CD14-positive monocyte (primary cell): Measurements from ENCODE around the gene RPL6. TPM values are rescaled to one million over a fixed set of nuclear protein-coding genes. Genes with fewer than 3 reads are reported as not detected.
A peak's percentile ranks its signal among the peaks of the same experiment; 100 is the strongest.

Experiments
- DNase-seq, 3 donors: peaks; one replicate each; pipeline ENCODE4 v3.0.0-alpha.2; 2011 to 2022
- H2AFZ ChIP-seq: 2 replicates; pipeline ENCODE4 v1.6.0; 2012; ENCODE audit warnings: mild to moderate bottlenecking, low read depth, low read length, inconsistent platforms; ENCODE audit not compliant: insufficient read depth, poor library complexity, severe bottlenecking
- H3K27ac ChIP-seq, 2 donors: 1 replicate in 1 of 2; 2 replicates in 1 of 2; pipeline ENCODE4 v1.5.1; 2012 to 2013; ENCODE audit warnings: low read length in 2 of 2, control low read depth in 1 of 2, inconsistent platforms in 1 of 2, low read depth in 1 of 2, mild to moderate bottlenecking in 1 of 2
- H3K27me3 ChIP-seq, 2 donors: one replicate each; pipeline versions ENCODE4 v1.6.0 to v1.6.1; 2011 to 2013; ENCODE audit warnings: low read length in 2 of 2; ENCODE audit not compliant: control insufficient read depth in 2 of 2, insufficient read depth in 2 of 2
- H3K36me3 ChIP-seq, 2 donors: replicated peaks in 1 of 2; 1 replicate in 1 of 2; 2 replicates in 1 of 2; pipeline versions ENCODE4 v1.5.1 to v1.6.1; 2012 to 2013; ENCODE audit warnings: low read length in 2 of 2, control low read depth in 1 of 2, inconsistent platforms in 1 of 2, mild to moderate bottlenecking in 1 of 2; ENCODE audit not compliant: insufficient read depth in 2 of 2, control insufficient read depth in 1 of 2
- H3K4me1 ChIP-seq, 2 donors: 1 replicate in 1 of 2; 2 replicates in 1 of 2; pipeline versions ENCODE4 v1.5.1 to v1.6.1; 2012 to 2013; ENCODE audit warnings: low read length in 2 of 2, control low read depth in 1 of 2, inconsistent platforms in 1 of 2, mild to moderate bottlenecking in 1 of 2, moderate library complexity in 1 of 2; ENCODE audit not compliant: insufficient read depth in 2 of 2, control insufficient read depth in 1 of 2
- H3K4me2 ChIP-seq: replicated peaks from 2 replicates; pipeline ENCODE3; 2012; ENCODE audit warnings: low read length, moderate library complexity, mild to moderate bottlenecking; ENCODE audit not compliant: poor library complexity, severe bottlenecking; ENCODE audit errors: extremely low read depth
- H3K4me3 ChIP-seq, 3 experiments: fragments of 200-600 bp in 1 of 3; sonication (generic) in 1 of 3; replicated peaks in 1 of 3; 1 replicate in 2 of 3; 2 replicates in 1 of 3; pipeline ENCODE4 v1.5.1; 2011 to 2013; ENCODE audit warnings: low read length in 3 of 3, mild to moderate bottlenecking in 3 of 3, control low read depth in 2 of 3, low read depth in 2 of 3, inconsistent platforms in 1 of 3, moderate library complexity in 1 of 3
- H3K79me2 ChIP-seq: 2 replicates; pipeline ENCODE4 v1.6.0; 2012; ENCODE audit warnings: mild to moderate bottlenecking, control low read depth, inconsistent platforms, low read length, moderate library complexity; ENCODE audit not compliant: insufficient read depth
- H3K9ac ChIP-seq: 2 replicates; pipeline ENCODE4 v1.6.0; 2017; ENCODE audit warnings: low read length, mild to moderate bottlenecking; ENCODE audit not compliant: insufficient read depth, poor library complexity, severe bottlenecking
- H3K9me3 ChIP-seq, 2 donors: replicated peaks in 1 of 2; 1 replicate in 1 of 2; 2 replicates in 1 of 2; pipeline versions ENCODE4 v1.5.1 to v1.6.1; 2012 to 2013; ENCODE audit warnings: low read length in 2 of 2, control low read depth in 1 of 2; ENCODE audit not compliant: control insufficient read depth in 1 of 2, insufficient read depth in 1 of 2
- H4K20me1 ChIP-seq: 2 replicates; pipeline ENCODE4 v1.6.0; 2012; ENCODE audit warnings: mild to moderate bottlenecking, low read length, control low read depth, moderate library complexity; ENCODE audit not compliant: insufficient read depth
- H3K27ac Mint-ChIP-seq, 7 donors: one replicate each; pipeline ENCODE4 v1.8.0; 2020; ENCODE audit warnings: mild to moderate bottlenecking in 7 of 7, mixed read lengths in 7 of 7, moderate library complexity in 6 of 7, inconsistent platforms in 2 of 7
- H3K27me3 Mint-ChIP-seq, 3 donors: one replicate each; pipeline ENCODE4 v1.8.0; 2021 to 2022; ENCODE audit warnings: low read depth in 3 of 3, mild to moderate bottlenecking in 3 of 3, mixed read lengths in 3 of 3, moderate library complexity in 3 of 3, inconsistent platforms in 1 of 3
- H3K36me3 Mint-ChIP-seq, 2 donors: one replicate each; pipeline ENCODE4 v1.8.0; 2020; ENCODE audit warnings: mixed read lengths in 2 of 2, inconsistent platforms in 1 of 2, mild to moderate bottlenecking in 1 of 2
- H3K4me1 Mint-ChIP-seq: one replicate; pipeline ENCODE4 v1.8.0; 2020; ENCODE audit warnings: mild to moderate bottlenecking, mixed read lengths
- H3K4me3 Mint-ChIP-seq, 2 donors: one replicate each; pipeline ENCODE4 v1.8.0; 2020; ENCODE audit warnings: mild to moderate bottlenecking in 2 of 2, mixed read lengths in 2 of 2, moderate library complexity in 1 of 2
- H3K9me3 Mint-ChIP-seq, 7 donors: one replicate each; pipeline ENCODE4 v1.8.0; 2020 to 2022; ENCODE audit warnings: mixed read lengths in 7 of 7, mild to moderate bottlenecking in 6 of 7, moderate library complexity in 6 of 7, inconsistent platforms in 2 of 7
- WGBS: methylation state at CpG from one replicate; pipeline ENCODE4 v1.1.5; 2013; ENCODE audit warnings: missing lambda C conversion rate; ENCODE audit not compliant: insufficient coverage; 5-methylcytosine and 5-hydroxymethylcytosine counted together
- intact Hi-C, 2 donors: fragments of 100-400 bp; cut with micrococcal nuclease; formaldehyde crosslinking; loops; one replicate each; pipeline versions ENCODE4 v1.15.0 to v1.15.1; 2023
- polyA plus RNA-seq, 3 donors: library from polyadenylated mRNA; depleted of rRNA in 1 of 3; unstranded in 2 of 3; stranded (reverse) in 1 of 3; fragments of 300-500 nt in 2 of 3; fragments of >200 nt in 1 of 3; fragmentation: Illumina TruSeq in 2 of 3; gene quantifications; 1 replicate in 2 of 3; 2 replicates in 1 of 3; pipeline ENCODE4 v1.2.3, GENCODE V29; 2012 to 2021
- TF ChIP-seq, protein P1 (sequence below): fragments of 200-600 bp; IDR thresholded peaks from one replicate; pipeline ENCODE4 v1.8.0; 2022; ENCODE audit warnings: antibody characterized with exemption, mild to moderate bottlenecking

The RPL6 gene
- polyA plus RNA-seq, 3 donors, result 201 to 1,124 (median 259) TPM

DNA sequence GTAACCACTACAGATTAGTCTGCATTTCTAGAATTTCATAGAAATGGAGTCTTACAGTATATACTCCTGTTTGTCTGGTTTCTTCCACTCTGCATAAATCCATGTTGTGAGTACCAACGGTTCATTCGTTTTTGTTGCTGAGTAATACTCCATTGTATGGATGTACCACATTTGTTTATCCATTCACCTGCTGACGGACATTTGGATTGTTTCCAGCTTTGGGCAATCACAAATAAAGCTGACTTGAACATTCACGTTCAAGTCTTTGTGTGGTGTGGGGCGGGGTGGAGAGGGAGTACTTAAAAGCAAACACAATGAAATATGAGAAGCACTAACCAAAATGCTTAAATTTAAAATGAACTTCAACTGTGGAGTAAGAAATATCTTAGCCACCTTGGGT, 34.3 kb downstream of the RPL6 start:
- Histone ChIP-seq H3K9me3 (no peaks in the 10 kb centered on the region), H3K27ac (no peak overlapping the region), H3K27me3 (no peaks in the 10 kb centered on the region), H3K9ac (no peak overlapping the region), H4K20me1 (peaks cover 74% of the 10 kb centered on the region), H3K4me1 (peaks cover 0 to under 1% of the 10 kb centered on the region in 2 donors), H3K4me2 (no peak overlapping the region), H3K4me3 (no peak overlapping the region), H3K36me3 (peaks cover 0 to 11% of the 10 kb centered on the region in 2 donors), H2AFZ (no peak overlapping the region), H3K79me2 (peaks cover 97% of the 10 kb centered on the region)
- Mint-ChIP-seq H3K4me1 (peaks cover 8% of the 10 kb centered on the region), H3K4me3 (no peak overlapping the region), H3K36me3 (peaks cover 0 to 2% of the 10 kb centered on the region in 2 donors), H3K27ac (no peak overlapping the region), H3K9me3 (peaks cover 0 to 2% (median 0%) of the 10 kb centered on the region in 7 donors), H3K27me3 (peaks cover 0 to 3% (median 2%) of the 10 kb centered on the region in 3 donors)
- WGBS, result no CpG with 5 or more reads among the region's 5 CpGs
- TF ChIP-seq, protein P1, sequence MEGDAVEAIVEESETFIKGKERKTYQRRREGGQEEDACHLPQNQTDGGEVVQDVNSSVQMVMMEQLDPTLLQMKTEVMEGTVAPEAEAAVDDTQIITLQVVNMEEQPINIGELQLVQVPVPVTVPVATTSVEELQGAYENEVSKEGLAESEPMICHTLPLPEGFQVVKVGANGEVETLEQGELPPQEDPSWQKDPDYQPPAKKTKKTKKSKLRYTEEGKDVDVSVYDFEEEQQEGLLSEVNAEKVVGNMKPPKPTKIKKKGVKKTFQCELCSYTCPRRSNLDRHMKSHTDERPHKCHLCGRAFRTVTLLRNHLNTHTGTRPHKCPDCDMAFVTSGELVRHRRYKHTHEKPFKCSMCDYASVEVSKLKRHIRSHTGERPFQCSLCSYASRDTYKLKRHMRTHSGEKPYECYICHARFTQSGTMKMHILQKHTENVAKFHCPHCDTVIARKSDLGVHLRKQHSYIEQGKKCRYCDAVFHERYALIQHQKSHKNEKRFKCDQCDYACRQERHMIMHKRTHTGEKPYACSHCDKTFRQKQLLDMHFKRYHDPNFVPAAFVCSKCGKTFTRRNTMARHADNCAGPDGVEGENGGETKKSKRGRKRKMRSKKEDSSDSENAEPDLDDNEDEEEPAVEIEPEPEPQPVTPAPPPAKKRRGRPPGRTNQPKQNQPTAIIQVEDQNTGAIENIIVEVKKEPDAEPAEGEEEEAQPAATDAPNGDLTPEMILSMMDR, result no peak
- intact Hi-C loops, result no loop called here
- DNase-seq, result no peak

DNA sequence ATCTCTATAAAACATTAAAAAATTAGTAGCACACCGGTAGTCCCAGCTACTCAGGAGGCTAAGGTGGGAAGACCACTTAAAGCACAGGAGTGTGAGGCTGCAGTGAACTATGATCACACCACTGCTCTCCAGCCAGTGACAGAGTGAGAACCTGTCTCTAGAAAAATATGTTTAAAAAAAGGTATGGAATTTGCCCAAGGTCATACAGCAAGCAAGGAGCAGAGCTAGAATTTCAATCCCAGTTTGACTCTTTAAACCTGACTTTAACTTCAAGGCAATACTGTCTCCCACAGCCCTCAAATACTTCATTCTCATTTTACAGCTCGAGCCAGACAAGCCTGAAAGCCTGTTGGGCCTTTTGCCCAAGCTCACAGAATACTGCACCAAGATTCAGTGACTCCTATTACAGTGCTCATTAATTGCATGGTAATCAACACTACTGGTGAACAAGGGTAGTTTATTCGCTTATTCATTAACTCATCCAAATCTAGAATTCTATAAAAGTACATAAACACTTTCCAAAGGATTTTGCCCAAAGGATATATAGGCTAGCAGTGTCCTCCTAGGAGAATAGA, 35.2 kb downstream of the RPL6 start:
- Histone ChIP-seq H3K9me3 (no peaks in the 10 kb centered on the region), H3K27ac (no peak overlapping the region), H3K4me3 (no peak overlapping the region), H3K79me2 (peaks cover 97% of the 10 kb centered on the region), H3K4me2 (no peak overlapping the region), H3K4me1 (no peaks in the 10 kb centered on the region), H3K36me3 (peaks cover 0 to 11% of the 10 kb centered on the region in 2 donors), H4K20me1 (peaks cover 79% of the 10 kb centered on the region), H2AFZ (no peak overlapping the region), H3K27me3 (no peaks in the 10 kb centered on the region), H3K9ac (no peak overlapping the region)
- Mint-ChIP-seq H3K36me3 (peaks cover 0 to 2% of the 10 kb centered on the region in 2 donors), H3K4me1 (peaks cover 4% of the 10 kb centered on the region), H3K27me3 (peaks cover 0 to 3% (median 2%) of the 10 kb centered on the region in 3 donors), H3K4me3 (no peak overlapping the region), H3K27ac (peak overlapping the region in 1 of 7 donors; percentile 39), H3K9me3 (peaks cover 0 to 2% (median 0%) of the 10 kb centered on the region in 7 donors)
- DNase-seq, result no peak
- WGBS, result 100% methylated on average over 1 of the region's 3 CpGs
- intact Hi-C loops, result no loop called here
- TF ChIP-seq, protein P1, result no peak
